ENCODE measurements around the gene FGF12.
A peak's percentile ranks its signal among the peaks of the same experiment; 100 is the strongest.

FGF12 gene

GRCh38 chr3:192449036-192449435 lies 278.3 kb downstream of the FGF12 start:
- TF ChIP-seq EZH2phosphoT487 (IDR thresholded peaks at IDR 0.05; ENCODE audit: low read depth) (no peak), CTCF (IDR thresholded peaks at IDR 0.05; ENCODE audit: low read depth, low read length) (peak; percentile 59)
- H3K27me3 ChIP-seq (ENCODE audit: low read depth, low read length) = peaks cover 31% of the 10 kb centered on the region

GRCh38 chr3:192445770-192446644 lies 281.3 kb downstream of the FGF12 start:
- Histone ChIP-seq H3K79me2 (ENCODE audit: low read length) (no peaks in the 10 kb centered on the region), H3K27me3 (ENCODE audit: low read depth, low read length) (peaks cover 31% of the 10 kb centered on the region), H4K20me1 (ENCODE audit: insufficient read depth, low read length) (no peaks in the 10 kb centered on the region), H3K9me3 (ENCODE audit: insufficient read depth, low read length) (no peaks in the 10 kb centered on the region), H3K27ac (ENCODE audit: low read length) (no peak overlapping the region), H3K4me1 (ENCODE audit: low read length) (peaks cover 9% of the 10 kb centered on the region), H3K4me2 (ENCODE audit: low read length) (no peak overlapping the region), H3K36me3 (replicated peaks; ENCODE audit: low read depth, low read length) (no peaks in the 10 kb centered on the region), H3K4me3 (ENCODE audit: low read length) (no peak overlapping the region), H3K9ac (ENCODE audit: low read length) (no peak overlapping the region), H2AFZ (ENCODE audit: low read depth, low read length) (no peak overlapping the region)
- TF ChIP-seq EZH2phosphoT487 (IDR thresholded peaks at IDR 0.05; ENCODE audit: low read depth) = no peak

More at GRCh38 chr3:192449036-192449435, 278.3 kb downstream of the FGF12 start:
- Histone ChIP-seq H3K27ac (ENCODE audit: low read length) (no peak overlapping the region), H3K4me1 (ENCODE audit: low read length) (peaks cover 4% of the 10 kb centered on the region), H3K9me3 (ENCODE audit: insufficient read depth, low read length) (no peaks in the 10 kb centered on the region), H3K4me3 (ENCODE audit: low read length) (no peak overlapping the region), H3K9ac (ENCODE audit: low read length) (no peak overlapping the region), H2AFZ (ENCODE audit: low read depth, low read length) (no peak overlapping the region), H3K4me2 (ENCODE audit: low read length) (no peak overlapping the region), H4K20me1 (ENCODE audit: insufficient read depth, low read length) (no peaks in the 10 kb centered on the region), H3K79me2 (ENCODE audit: low read length) (no peaks in the 10 kb centered on the region), H3K36me3 (replicated peaks; ENCODE audit: low read depth, low read length) (no peaks in the 10 kb centered on the region)

- Histone ChIP-seq H3K4me1 (ENCODE audit: low read length) (peaks cover 9% of the 10 kb centered on the region), H2AFZ (ENCODE audit: low read depth, low read length) (peak overlapping the region; percentile 84; the same call in 1 of the 2 replicates), H3K27ac (ENCODE audit: low read length) (no peak overlapping the region), H3K4me3 (ENCODE audit: low read length) (0 out of 2 replicates have a peak overlapping the region, but pooled peaks have one; percentile 25), H3K9me3 (ENCODE audit: insufficient read depth, low read length) (no peaks in the 10 kb centered on the region), H3K36me3 (replicated peaks; ENCODE audit: low read depth, low read length) (no peaks in the 10 kb centered on the region), H3K4me2 (ENCODE audit: low read length) (peak overlapping the region; percentile 51; the same call in 1 of the 2 replicates), H3K27me3 (ENCODE audit: low read depth, low read length) (peaks cover 31% of the 10 kb centered on the region), H3K79me2 (ENCODE audit: low read length) (no peaks in the 10 kb centered on the region), H4K20me1 (ENCODE audit: insufficient read depth, low read length) (no peaks in the 10 kb centered on the region), H3K9ac (ENCODE audit: low read length) (no peak overlapping the region)
- TF ChIP-seq EZH2phosphoT487 (IDR thresholded peaks at IDR 0.05; ENCODE audit: low read depth) = no peak
- no peak for TF ChIP-seq CTCF (IDR thresholded peaks at IDR 0.05; ENCODE audit: low read depth, low read length)
Measured at GRCh38 chr3:192444791-192445106, 282.6 kb downstream of the FGF12 start.

- Histone ChIP-seq H3K4me2 (ENCODE audit: low read length) (peak overlapping the region; percentile 73), H3K27me3 (ENCODE audit: low read depth, low read length) (peaks cover 31% of the 10 kb centered on the region), H3K27ac (ENCODE audit: low read length) (no peak overlapping the region)
Measured at GRCh38 chr3:192444096-192444790, 283.1 kb downstream of the FGF12 start.

More at GRCh38 chr3:192444096-192444790, 283.1 kb downstream of the FGF12 start:
- Histone ChIP-seq H3K9ac (ENCODE audit: low read length) (no peak overlapping the region), H2AFZ (ENCODE audit: low read depth, low read length) (peak overlapping the region; percentile 84), H3K9me3 (ENCODE audit: insufficient read depth, low read length) (no peaks in the 10 kb centered on the region), H3K36me3 (replicated peaks; ENCODE audit: low read depth, low read length) (no peaks in the 10 kb centered on the region), H3K79me2 (ENCODE audit: low read length) (no peaks in the 10 kb centered on the region), H3K4me3 (ENCODE audit: low read length) (peak overlapping the region; percentile 63), H4K20me1 (ENCODE audit: insufficient read depth, low read length) (no peaks in the 10 kb centered on the region), H3K4me1 (ENCODE audit: low read length) (peaks cover 9% of the 10 kb centered on the region)
- TF ChIP-seq EZH2phosphoT487 (IDR thresholded peaks at IDR 0.05; ENCODE audit: low read depth) = no peak
- TF ChIP-seq CTCF (IDR thresholded peaks at IDR 0.05; ENCODE audit: low read depth, low read length) = peak; percentile 97

Data from OCI-LY3 (cell line).